ENCODE measurements around the gene RNASE11. TPM values are rescaled to one million over a fixed set of nuclear protein-coding genes. Genes with fewer than 3 reads are reported as not detected.
"Not testable (repeated sequence)": the region's sequence is repeated elsewhere in the genome, so short reads cannot be mapped to it uniquely, and the experiment has no call there.

Gene RNASE11
- total RNA-seq, 4 donors from 2014 or later = not detected

DNA sequence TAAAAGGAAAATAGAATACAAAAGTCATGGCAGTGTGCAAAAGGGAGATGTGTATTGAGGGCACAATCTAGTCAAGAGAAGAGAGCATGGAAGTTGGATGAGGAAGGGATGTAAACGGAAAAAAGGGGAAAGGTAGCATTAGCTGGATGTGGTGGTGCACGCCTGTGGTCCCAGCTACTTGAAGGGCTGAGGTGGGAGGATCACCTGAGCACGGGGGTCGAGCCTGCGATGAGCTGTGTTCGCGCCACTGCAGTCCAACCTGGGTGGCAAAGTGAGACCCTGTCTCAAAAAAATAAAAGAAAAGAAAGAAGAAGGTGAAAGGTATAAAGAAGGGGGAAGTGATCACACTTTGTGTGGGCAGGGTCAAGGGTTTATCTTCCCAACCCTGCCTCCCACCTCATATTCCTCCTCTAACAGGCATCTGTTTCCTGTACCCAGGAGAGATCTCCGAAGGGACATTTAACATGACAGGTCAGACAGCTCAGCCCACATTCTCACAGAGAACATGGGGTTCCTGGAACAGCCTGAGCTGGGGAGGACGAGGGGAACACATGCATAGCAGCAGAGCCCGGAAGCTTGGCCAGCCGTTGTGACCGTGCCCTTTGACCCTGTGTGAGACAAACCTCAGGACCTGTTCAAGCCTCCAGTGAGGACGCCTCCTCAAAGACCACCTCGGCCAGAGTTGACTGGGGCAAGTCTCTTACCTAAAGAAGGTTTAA is 8.9 kb downstream of the RNASE11 start:
- Histone ChIP-seq H3K4me3 (no peak overlapping the region), H3K27me3 (peaks cover 0 to 2% of the 10 kb centered on the region in 2 donors), H3K27ac (no peak overlapping the region), H3K9me3 (no peaks in the 10 kb centered on the region), H3K36me3 (no peaks in the 10 kb centered on the region), H3K4me1 (no peaks in the 10 kb centered on the region)
- WGBS, 2 donors = 72 to 78% methylated on average over 14 of the region's 14 CpGs
- TF ChIP-seq POLR2A (IDR thresholded peaks at IDR 0.05) (no peak), EP300 (IDR thresholded peaks at IDR 0.05) (no peak)
- TF ChIP-seq, protein P1, sequence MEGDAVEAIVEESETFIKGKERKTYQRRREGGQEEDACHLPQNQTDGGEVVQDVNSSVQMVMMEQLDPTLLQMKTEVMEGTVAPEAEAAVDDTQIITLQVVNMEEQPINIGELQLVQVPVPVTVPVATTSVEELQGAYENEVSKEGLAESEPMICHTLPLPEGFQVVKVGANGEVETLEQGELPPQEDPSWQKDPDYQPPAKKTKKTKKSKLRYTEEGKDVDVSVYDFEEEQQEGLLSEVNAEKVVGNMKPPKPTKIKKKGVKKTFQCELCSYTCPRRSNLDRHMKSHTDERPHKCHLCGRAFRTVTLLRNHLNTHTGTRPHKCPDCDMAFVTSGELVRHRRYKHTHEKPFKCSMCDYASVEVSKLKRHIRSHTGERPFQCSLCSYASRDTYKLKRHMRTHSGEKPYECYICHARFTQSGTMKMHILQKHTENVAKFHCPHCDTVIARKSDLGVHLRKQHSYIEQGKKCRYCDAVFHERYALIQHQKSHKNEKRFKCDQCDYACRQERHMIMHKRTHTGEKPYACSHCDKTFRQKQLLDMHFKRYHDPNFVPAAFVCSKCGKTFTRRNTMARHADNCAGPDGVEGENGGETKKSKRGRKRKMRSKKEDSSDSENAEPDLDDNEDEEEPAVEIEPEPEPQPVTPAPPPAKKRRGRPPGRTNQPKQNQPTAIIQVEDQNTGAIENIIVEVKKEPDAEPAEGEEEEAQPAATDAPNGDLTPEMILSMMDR (IDR thresholded peaks at IDR 0.05) = no peak
- DNase-seq (ENCODE audit: low spot score in 2 of 2) = no peak

DNA sequence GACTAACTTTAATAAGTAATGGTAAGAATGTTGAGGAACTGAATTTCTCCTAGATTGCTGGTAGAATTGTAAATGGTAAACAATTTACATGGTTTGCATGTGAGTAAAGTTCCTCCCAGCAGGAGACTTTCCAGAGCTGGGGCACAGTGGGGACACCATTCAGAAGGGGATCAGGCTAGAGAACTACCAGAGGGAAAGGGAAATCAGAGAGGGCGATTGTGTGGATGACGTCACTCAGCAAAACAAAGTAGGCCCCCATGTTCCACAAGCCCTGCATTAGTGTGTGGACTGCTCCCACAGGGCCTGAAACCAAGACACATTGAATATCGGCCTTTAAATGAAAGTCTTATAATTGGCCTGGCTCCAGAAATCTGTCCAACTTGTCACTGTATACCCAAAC is 9.5 kb downstream of the RNASE11 start:
- Histone ChIP-seq H3K36me3 (no peaks in the 10 kb centered on the region), H3K9me3 (no peaks in the 10 kb centered on the region), H3K4me1 (no peaks in the 10 kb centered on the region), H3K27ac (no peak overlapping the region), H3K27me3 (no peaks in the 10 kb centered on the region), H3K4me3 (no peak overlapping the region)
- TF ChIP-seq EP300 (IDR thresholded peaks at IDR 0.05) = no peak
- no peak for DNase-seq (ENCODE audit: low spot score in 2 of 2)
- WGBS, 2 donors = 49 to 52% methylated on average over 3 of the region's 3 CpGs

DNA sequence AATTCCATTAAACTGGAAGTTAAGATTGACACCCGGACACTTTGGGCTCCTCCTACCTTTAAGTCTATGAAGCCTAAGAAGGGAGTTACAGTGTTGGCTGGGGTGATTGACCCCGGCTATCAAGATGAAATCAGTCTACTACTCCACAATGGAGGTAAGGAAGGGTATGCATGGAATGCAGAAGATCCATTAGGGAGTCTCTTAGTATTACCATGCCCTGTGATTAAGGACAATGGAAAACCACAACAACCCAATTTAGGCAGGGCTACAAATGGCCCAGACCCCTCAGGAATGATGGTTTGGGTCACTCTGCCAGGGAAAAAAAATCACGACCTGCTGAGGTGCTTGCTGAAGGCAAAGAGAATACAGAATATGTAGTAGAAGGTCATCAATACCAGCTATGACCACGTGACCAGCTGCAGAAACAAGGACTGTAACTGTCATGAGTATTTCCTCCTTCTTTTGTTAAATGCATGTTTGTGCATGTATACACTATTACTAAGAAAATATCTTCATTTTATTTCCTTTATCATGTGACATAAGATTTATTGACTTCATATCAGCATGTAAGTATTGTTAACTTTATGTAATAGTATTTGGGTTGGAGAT is 15.3 kb downstream of the RNASE11 start:
- H3K36me3 ChIP-seq; H3K4me1 ChIP-seq; H3K27me3 ChIP-seq; DNase-seq (ENCODE audit: low spot score in 2 of 2); H3K27ac ChIP-seq; H3K4me3 ChIP-seq: not testable (repeated sequence)
- H3K9me3 ChIP-seq = peaks cover 0 to 23% (median 0%) of the 10 kb centered on the region in 4 donors
- 60 to 63% methylated on average over 4 of the region's 4 CpGs for WGBS, 2 donors

DNA sequence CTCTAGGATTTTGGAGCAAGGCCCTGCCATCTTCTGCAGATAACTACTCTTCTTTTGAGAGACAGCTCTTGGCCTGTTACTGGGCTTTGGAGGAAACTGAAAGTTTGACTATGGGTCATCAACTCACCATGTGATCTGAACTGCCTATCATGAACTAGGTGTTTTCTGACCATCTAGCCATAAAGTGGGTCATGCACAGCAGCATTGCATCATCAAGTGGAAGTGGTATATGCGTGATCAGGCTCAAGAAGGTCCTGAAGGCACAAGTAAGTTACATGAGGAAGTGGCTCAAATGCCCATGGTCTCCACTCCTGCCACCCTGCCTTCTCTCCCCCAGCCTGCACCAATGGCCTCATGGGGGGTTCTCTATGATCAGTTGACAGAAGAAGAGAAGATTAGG is 17.1 kb downstream of the RNASE11 start:
- not testable (repeated sequence) for H3K27ac ChIP-seq; DNase-seq (ENCODE audit: low spot score in 2 of 2); H3K4me1 ChIP-seq; H3K27me3 ChIP-seq; H3K36me3 ChIP-seq; H3K4me3 ChIP-seq
- peaks cover 0 to 23% (median 0%) of the 10 kb centered on the region in 4 donors for H3K9me3 ChIP-seq
- WGBS, 2 donors = 69 to 75% methylated on average over 1 of the region's 1 CpG

DNA sequence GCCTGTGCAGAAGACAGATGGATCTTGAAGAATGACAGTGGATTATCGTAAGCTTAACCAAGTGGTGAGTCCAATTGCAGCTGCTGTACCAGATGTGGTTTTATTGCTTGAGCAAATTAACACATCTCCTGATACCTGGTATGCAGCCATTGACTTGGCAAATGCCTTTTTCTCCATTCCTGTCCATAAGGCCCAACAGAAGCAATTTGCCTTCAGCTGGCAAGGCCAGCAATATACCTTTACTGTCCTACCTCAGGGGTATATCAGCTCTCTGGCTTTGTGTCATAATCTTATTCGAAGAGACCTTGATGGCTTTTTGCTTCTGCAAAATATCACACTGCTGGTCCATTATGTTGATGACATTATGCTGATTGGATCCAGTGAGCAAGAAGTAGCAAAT is 17.9 kb downstream of the RNASE11 start:
- peaks cover 0 to 23% (median 0%) of the 10 kb centered on the region in 4 donors for H3K9me3 ChIP-seq
- not testable (repeated sequence) for H3K27ac ChIP-seq; H3K4me3 ChIP-seq; H3K4me1 ChIP-seq; H3K36me3 ChIP-seq; H3K27me3 ChIP-seq; DNase-seq (ENCODE audit: low spot score in 2 of 2)
- 92 to 95% methylated on average over 2 of the region's 2 CpGs for WGBS, 2 donors

DNA sequence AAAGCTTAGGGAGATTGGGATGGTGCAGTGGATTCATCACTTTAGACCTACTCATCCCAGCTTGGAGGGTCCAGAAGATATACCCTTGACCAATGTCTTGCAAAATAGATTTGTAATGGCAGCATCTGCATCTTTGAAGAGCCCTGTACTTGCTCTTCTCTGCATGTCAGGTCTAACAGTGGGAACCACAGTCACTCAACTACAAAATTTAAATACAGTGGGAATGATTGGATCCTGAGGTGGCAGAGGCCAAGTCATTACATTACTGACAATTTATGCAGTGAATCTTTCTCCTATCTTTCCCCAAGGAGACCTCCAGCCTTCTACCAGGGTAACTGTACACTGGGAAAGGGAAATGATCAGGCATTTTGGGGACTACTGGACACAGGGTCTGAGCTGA is 18.7 kb downstream of the RNASE11 start:
- Histone ChIP-seq H3K27me3 (no peaks in the 10 kb centered on the region), H3K27ac (no peak overlapping the region), H3K36me3 (no peaks in the 10 kb centered on the region), H3K4me3 (no peak overlapping the region), H3K9me3 (peaks cover 0 to 23% (median 0%) of the 10 kb centered on the region in 4 donors), H3K4me1 (no peaks in the 10 kb centered on the region)
- no peak for TF ChIP-seq POLR2A (IDR thresholded peaks at IDR 0.05)
- no peak for DNase-seq (ENCODE audit: low spot score in 2 of 2)

DNA sequence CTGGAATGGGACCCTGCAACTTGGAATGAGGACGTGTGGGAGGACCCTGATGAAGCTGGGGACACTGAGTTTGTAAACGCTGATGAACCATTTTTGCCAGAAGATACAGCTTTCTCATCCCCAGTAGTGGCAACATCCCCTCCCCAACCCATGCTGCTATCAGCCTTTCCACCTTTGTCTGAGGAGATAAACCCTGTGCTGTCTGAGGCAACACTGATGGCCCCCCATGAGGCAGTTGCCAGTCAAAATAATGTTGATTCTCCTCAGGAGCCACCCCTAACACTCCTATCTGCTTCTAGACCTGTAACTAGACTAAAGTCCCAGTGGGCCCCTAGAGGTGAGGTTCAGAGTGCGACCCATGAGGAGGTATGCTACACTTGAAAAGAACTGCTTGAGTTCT is 19.4 kb downstream of the RNASE11 start:
- WGBS, 2 donors = 84 to 86% methylated on average over 3 of the region's 3 CpGs
- DNase-seq (ENCODE audit: low spot score in 2 of 2) = no peak
- no peak overlapping the region for H3K27ac ChIP-seq
- H3K36me3 ChIP-seq = no peaks in the 10 kb centered on the region
- no peak overlapping the region for H3K4me3 ChIP-seq
- no peaks in the 10 kb centered on the region for H3K27me3 ChIP-seq
- TF ChIP-seq POLR2A (IDR thresholded peaks at IDR 0.05) = no peak
- no peak for TF ChIP-seq EP300 (IDR thresholded peaks at IDR 0.05)
- TF ChIP-seq, protein P1 (IDR thresholded peaks at IDR 0.05) = no peak
- H3K4me1 ChIP-seq = no peaks in the 10 kb centered on the region
- H3K9me3 ChIP-seq = peaks cover 0 to 23% (median 0%) of the 10 kb centered on the region in 4 donors

DNA sequence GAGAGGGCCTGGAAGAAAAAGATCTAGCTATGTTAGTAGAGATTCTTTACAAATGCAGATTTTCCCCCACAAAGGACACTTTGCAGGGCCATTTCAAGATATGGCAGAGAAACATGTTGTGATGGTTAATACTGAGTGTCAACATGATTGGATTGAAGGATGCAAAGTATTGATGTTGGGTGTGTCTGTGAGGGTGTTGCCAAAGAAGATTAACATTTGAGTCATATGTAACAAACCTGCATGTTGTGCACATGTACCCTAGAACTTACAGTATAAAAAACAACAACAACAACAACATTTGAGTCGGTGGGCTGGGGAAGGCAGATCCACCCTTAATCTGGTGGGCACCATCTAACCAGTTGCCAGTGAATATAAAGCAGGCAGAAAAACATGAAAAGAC is 20.6 kb downstream of the RNASE11 start:
- H3K27me3 ChIP-seq; DNase-seq (ENCODE audit: low spot score in 2 of 2); H3K4me3 ChIP-seq; H3K36me3 ChIP-seq; H3K27ac ChIP-seq; H3K4me1 ChIP-seq: not testable (repeated sequence)
- 80 to 90% methylated on average over 1 of the region's 1 CpG for WGBS, 2 donors
- H3K9me3 ChIP-seq = peaks cover 0 to 23% (median 0%) of the 10 kb centered on the region in 4 donors

Measured in tibial nerve (tissue), 4 donors.